Fibroblast of skin of left quadriceps (primary cell): ENCODE measurements around the gene PPP1R27.

Source experiments
- DNase-seq, 2 experiments: peaks; one replicate each; pipeline ENCODE4 v3.0.0-alpha.2; 2013; ENCODE audit warnings: low read depth in 2 of 2

PPP1R27 gene

GRCh38 chr17:81821147-81821546, 13.7 kb downstream of the PPP1R27 start:
- DNase-seq: no peak

DNA sequence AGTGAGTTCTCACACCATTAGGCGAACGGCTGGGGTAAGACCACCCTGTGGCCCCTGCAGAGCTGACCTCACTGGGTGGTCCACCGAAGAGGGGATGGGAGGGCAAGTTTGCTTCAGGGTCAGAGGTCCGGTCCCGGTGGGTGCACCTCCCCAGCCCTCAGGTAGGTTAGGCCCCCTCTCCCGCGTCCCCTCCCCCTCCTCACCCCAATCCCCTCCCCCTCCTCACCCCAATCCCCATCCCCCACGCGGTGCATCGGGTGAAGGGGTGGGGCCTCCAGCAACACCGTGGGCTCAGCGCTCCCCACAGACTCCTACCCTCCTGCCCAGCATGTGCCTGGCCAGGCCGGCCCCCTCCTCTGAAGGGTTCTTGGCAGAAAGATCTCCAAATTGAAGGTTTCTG, 15.1 kb downstream of the PPP1R27 start:
- no peak for DNase-seq

- DNase-seq: no peak
Measured at GRCh38 chr17:81817758-81818147, 17.1 kb downstream of the PPP1R27 start.

- no peak for DNase-seq
Measured at GRCh38 chr17:81815646-81815986, 19.2 kb downstream of the PPP1R27 start.

- DNase-seq: no peak
Measured at GRCh38 chr17:81814748-81815645, 19.9 kb downstream of the PPP1R27 start.

- DNase-seq: no peak
Measured at GRCh38 chr17:81813861-81814683, 20.8 kb downstream of the PPP1R27 start.

- no peak for DNase-seq
Measured at GRCh38 chr17:81813371-81813684, 21.5 kb downstream of the PPP1R27 start.

- no peak for DNase-seq
Measured at GRCh38 chr17:81812571-81813370, 22.1 kb downstream of the PPP1R27 start.

DNA sequence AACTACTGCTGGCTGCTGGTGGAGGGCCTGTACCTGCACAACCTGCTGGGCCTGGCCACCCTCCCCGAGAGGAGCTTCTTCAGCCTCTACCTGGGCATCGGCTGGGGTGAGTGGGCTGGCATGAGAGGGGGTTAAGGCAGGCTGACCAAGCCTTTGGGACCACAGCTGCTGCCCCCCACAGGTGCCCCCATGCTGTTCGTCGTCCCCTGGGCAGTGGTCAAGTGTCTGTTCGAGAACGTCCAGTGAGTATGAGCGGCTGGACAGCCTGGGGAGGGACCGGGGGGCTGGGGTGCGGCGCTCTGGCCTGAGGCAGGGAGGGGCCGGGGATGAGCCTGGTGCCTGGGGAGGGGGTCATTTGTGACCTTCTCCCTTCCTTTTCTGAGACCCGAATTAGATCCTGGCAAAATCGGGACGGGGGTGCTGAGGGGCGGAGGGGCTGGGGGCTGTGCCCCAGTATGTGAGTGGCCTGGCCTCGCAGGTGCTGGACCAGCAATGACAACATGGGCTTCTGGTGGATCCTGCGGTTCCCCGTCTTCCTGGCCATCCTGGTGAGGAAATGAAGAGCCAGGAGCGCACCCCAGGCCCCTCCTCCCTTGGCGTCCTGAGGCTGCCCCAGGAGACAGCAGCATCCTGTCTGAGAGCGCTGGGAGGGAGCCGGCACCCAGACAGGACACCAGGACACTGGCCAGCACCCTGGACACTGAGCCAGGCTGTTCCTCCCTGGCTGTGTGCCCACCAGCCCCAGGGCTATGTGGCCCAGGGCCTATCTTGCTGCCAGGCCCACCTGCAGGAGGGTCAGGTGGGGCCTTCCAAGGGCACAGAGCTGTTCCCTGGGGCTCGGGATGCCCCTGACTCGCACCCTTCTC, 22.9 kb downstream of the PPP1R27 start:
- DNase-seq: no peak

DNA sequence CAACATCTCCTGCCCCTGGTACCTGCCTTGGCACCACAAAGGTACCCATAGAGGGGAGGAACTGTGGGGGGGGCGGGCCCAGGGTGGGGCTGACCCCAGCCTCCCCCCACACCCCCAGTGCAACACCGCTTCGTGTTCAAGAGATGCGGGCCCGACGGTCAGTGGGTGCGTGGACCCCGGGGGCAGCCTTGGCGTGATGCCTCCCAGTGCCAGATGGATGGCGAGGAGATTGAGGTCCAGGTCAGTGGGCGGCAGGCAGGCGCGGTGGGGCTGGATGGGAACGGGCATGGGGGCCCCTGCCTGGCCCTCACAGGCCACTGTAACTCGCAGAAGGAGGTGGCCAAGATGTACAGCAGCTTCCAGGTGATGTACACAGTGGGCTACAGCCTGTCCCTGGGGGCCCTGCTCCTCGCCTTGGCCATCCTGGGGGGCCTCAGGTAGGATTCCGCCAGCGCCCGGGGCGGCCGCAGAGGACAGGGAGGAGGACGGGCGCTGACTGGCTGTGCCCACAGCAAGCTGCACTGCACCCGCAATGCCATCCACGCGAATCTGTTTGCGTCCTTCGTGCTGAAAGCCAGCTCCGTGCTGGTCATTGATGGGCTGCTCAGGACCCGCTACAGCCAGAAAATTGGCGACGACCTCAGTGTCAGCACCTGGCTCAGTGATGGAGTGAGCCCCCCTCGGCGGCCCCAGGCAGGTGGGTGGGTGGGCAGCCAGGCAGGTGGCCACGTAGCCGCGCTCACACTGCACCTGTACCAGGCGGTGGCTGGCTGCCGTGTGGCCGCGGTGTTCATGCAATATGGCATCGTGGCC, 23.8 kb downstream of the PPP1R27 start:
- DNase-seq: no peak

- no peak for DNase-seq
Measured at GRCh38 chr17:81810476-81810875, 24.4 kb downstream of the PPP1R27 start.

DNA sequence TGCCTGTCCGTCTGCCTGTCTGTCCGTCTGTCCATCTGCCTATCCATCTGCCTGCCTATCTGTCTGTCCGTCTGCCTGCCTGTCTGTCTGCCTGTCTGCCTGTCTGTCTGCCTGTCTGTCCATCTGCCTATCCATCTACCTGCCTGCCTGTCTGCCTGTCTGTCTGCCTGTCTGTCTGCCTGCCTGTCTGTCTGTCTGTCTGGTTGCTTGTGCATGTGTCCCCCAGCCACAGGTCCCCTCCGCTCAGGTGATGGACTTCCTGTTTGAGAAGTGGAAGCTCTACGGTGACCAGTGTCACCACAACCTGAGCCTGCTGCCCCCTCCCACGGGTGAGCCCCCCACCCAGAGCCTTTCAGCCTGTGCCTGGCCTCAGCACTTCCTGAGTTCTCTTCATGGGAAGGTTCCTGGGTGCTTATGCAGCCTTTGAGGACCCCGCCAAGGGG, 25.3 kb downstream of the PPP1R27 start:
- no peak for DNase-seq

DNA sequence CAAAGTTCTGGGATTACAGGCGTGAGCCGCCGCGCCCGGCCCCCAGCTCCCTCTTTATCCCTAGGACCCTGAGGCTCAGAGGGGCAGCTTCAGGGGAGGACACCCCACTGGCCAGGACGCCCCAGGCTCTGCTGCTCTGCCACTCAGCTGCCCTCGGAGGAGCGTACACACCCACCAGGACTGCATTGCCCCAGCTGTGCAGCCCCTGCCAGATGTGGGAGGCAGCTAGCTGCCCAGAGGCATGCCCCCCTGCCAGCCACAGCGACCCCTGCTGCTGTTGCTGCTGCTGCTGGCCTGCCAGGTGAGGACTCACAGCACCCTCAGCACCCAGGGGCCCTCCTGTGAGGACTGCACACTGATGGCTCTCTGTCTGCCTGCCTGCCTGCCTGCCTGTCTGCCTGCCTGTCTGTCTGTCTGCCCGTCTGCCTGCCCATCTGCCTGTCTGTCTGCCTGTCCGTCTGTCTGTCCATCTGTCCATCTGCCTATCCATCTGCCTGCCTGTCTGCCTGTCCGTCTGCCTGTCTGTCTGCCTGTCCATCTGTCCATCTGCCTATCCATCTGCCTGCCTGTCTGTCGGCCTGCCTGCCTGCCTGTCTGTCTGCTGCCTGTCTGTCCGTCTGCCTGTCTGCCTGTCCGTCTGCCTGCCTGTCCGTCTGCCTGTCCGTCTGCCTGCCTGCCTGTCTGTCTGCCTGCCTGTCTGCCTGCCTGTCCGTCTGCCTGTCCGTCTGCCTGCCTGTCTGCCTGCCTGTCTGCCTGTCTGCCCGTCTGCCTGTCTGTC, 25.9 kb downstream of the PPP1R27 start:
- no peak for DNase-seq

GRCh38 chr17:81807839-81808238, 27.0 kb downstream of the PPP1R27 start:
- no peak for DNase-seq

DNA sequence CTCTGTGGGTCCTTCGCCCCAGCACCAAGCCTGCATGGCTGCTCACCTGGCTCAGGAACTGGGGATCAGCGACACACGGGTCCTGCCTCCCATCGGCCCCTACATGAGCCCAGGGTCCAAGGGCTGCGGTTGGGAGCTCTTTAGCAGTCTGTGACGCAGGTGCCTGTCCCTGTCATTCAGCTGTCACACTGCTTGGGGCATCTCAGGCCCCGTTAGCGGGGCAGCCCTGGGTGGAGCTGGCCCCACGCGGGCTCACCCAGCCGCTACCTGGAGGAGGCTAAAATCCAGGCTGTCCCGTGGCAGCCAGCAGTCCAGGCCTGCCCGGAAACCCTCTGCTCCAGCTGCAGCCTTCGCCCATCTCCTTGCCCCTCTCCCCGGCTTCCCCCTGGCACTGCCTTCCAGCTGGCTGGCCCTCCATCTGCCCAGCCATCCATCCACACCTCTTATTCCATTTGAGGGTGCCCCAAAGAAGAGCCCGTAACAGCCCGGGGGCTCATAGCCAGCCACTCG, 27.6 kb downstream of the PPP1R27 start:
- no peak for DNase-seq

- no peak for DNase-seq
Measured at GRCh38 chr17:81806461-81807209, 28.2 kb downstream of the PPP1R27 start.

DNA sequence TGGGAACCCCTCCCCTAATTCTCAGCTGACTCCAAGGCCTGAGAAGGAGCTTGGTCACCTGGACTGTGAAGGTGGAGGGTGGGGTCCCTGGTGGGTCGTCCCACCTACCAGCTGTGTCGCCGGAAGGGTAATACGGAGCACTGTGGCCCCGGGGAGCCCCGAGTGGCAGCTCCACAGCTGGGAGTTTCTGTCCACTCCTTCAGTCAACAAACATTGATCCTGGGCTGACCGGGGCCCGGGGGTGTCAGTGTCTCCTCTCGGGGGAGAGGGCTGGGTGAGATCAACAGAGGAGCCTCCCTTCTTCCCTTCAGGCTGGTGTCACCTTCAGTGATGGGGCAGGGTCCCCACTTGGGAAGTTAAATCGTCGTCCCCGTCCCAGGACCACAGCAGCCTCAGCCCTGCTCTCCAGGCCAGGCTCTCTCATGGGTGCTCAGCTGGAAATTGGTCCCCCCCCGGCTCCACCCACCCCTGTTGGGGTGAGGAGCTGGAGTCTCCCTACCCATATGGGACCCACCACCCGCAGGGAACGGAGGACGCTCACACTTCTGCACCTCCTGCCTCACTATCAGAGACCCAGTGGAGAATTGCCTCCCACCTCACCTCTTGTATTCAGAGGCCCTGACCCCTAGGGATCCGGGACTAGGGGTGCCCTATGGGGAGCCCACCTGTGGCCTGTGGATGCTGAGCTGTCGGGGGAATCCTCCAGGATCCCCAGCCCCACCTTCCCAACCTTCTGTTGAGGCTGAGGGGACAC, 29.0 kb downstream of the PPP1R27 start:
- DNase-seq: no peak
